C4-2B (cell line): ENCODE data around the gene FTCD.

ENCODE experiments used
- ZFX ChIP-seq: fragments of 450-650 bp; IDR thresholded peaks from 2 replicates; pipeline ENCODE4 v1.6.1; 2017
- TF ChIP-seq, protein P1 (sequence below): fragments of 450-650 bp; conservative IDR thresholded peaks from 2 replicates; pipeline ENCODE4 v1.5.1; 2017; ENCODE audit warnings: mild to moderate bottlenecking

DNA sequence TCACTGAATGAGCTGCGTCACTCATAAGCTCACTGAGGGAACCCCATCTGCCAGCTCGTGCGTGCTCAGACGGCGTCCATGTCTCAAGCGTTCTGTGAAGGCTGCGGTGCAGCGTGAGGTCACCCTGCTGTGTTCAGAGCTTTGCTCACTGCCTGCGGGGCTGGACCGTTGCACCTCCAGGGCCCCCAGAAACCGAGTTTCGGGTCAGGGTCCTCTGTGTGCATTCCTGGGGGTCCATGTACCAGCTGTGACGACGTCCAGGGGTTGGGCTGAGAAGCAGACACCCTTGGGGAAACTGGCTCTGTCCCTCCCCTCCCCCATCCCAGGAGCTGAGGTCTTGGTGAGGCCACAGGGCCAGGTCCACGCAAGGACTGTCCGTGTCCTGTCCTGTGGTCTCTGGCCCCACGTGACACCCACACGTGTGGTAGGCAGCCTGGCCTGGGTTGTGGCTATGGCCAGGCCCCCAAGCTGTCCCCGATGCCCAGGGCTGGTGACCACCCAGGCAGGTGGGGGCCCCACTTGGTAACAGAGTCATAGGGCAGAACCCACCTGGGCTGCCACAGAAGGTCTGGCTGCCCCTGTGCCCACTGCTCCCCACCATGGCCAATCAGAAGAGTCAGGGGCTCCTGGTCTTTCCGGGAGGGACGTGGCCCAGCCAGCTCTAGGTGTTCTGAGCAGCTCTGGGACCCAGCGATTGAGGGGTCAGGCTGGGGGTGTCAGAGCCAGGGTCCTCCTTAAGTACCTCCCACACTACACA is 24.4 kb downstream of the FTCD start:
- TF ChIP-seq, protein P1, sequence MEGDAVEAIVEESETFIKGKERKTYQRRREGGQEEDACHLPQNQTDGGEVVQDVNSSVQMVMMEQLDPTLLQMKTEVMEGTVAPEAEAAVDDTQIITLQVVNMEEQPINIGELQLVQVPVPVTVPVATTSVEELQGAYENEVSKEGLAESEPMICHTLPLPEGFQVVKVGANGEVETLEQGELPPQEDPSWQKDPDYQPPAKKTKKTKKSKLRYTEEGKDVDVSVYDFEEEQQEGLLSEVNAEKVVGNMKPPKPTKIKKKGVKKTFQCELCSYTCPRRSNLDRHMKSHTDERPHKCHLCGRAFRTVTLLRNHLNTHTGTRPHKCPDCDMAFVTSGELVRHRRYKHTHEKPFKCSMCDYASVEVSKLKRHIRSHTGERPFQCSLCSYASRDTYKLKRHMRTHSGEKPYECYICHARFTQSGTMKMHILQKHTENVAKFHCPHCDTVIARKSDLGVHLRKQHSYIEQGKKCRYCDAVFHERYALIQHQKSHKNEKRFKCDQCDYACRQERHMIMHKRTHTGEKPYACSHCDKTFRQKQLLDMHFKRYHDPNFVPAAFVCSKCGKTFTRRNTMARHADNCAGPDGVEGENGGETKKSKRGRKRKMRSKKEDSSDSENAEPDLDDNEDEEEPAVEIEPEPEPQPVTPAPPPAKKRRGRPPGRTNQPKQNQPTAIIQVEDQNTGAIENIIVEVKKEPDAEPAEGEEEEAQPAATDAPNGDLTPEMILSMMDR: no peak
- TF ChIP-seq ZFX: no peak
